Chondrocyte (in vitro differentiated cells): ENCODE measurements around the gene PRPS1. TPM values are rescaled to one million over a fixed set of nuclear protein-coding genes. Genes with fewer than 3 reads are reported as not detected.
"Not testable (repeated sequence)": the region's sequence is repeated elsewhere in the genome, so short reads cannot be mapped to it uniquely, and the experiment has no call there.

Experiments used
- DNase-seq: peaks from one replicate; pipeline ENCODE4 v3.0.0; 2021; ENCODE audit warnings: mixed read lengths, low spot score
- H3K27ac Mint-ChIP-seq: one replicate; pipeline ENCODE4 v1.8.0; 2021; ENCODE audit warnings: mild to moderate bottlenecking, moderate library complexity, mixed read lengths; ENCODE audit not compliant: unreplicated experiment
- H3K27me3 Mint-ChIP-seq: 2 replicates; pipeline ENCODE4 v1.8.0; 2021; ENCODE audit warnings: low read depth, mixed read lengths
- H3K36me3 Mint-ChIP-seq: 2 replicates; pipeline ENCODE4 v1.8.0; 2021; ENCODE audit warnings: low read depth, mixed read lengths
- H3K4me1 Mint-ChIP-seq: 2 replicates; pipeline ENCODE4 v1.8.0; 2021; ENCODE audit warnings: low read depth, mild to moderate bottlenecking, mixed read lengths
- H3K4me3 Mint-ChIP-seq: one replicate; pipeline ENCODE4 v1.8.0; 2021; ENCODE audit warnings: mild to moderate bottlenecking, moderate library complexity, mixed read lengths; ENCODE audit not compliant: unreplicated experiment
- H3K9me3 Mint-ChIP-seq: 2 replicates; pipeline ENCODE4 v1.8.0; 2021; ENCODE audit warnings: low read depth, mixed read lengths
- CTCF ChIP-seq: fragments of 200-600 bp; sonication (generic); IDR thresholded peaks from 2 replicates; pipeline ENCODE4 v1.5.0; 2021; ENCODE audit warnings: antibody characterized with exemption, mild to moderate bottlenecking, moderate library complexity
- total RNA-seq: library from RNA; stranded (reverse); gene quantifications from 3 replicates; pipeline ENCODE4 v1.2.1, GENCODE V29; 2021

The PRPS1 gene
- total RNA-seq, 1 donor from 2014 or later, result 31.6 TPM

- Mint-ChIP-seq H3K27ac (no peak overlapping the region), H3K9me3 (no peaks in the 10 kb centered on the region), H3K27me3 (no peaks in the 10 kb centered on the region), H3K4me1 (no peaks in the 10 kb centered on the region), H3K4me3 (no peak overlapping the region), H3K36me3 (no peaks in the 10 kb centered on the region)
- DNase-seq, result no peak
- TF ChIP-seq CTCF, result no peak
Measured at GRCh38 chrX:107601759-107602158, 26.6 kb upstream of the PRPS1 start.

DNA sequence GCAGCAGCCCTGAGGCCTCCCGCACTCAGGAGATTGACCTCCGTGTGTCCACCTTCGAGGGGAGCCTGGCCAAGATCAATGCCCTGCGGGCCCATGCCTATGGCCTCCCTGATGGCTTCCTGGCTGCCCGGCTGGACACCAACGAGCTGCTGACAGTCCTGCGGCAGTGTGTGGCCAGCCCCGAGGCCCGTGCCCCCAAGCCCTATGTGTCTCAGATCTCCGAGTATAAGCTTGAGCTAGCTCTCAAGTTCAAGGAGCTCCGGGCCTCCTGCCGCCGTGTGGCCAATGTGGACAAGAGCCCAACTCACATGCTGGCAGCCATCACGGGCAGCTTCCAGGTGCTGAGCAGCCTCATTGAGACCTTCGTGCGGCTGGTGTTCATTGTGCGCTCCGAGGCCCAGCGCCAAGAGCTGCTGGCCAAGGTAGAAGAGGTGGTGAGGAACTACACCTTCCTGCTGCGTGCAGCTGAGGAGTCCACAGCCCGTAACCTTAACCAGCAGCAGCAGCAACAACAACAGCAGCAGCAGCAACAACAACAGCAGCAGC is 25.5 kb upstream of the PRPS1 start:
- no peaks in the 10 kb centered on the region for H3K36me3 Mint-ChIP-seq
- H3K27me3 Mint-ChIP-seq, result no peaks in the 10 kb centered on the region
- no peak overlapping the region for H3K4me3 Mint-ChIP-seq
- no peaks in the 10 kb centered on the region for H3K4me1 Mint-ChIP-seq
- H3K27ac Mint-ChIP-seq, result no peak overlapping the region
- no peak for TF ChIP-seq CTCF
- H3K9me3 Mint-ChIP-seq, result no peaks in the 10 kb centered on the region
- DNase-seq, result no peak

DNA sequence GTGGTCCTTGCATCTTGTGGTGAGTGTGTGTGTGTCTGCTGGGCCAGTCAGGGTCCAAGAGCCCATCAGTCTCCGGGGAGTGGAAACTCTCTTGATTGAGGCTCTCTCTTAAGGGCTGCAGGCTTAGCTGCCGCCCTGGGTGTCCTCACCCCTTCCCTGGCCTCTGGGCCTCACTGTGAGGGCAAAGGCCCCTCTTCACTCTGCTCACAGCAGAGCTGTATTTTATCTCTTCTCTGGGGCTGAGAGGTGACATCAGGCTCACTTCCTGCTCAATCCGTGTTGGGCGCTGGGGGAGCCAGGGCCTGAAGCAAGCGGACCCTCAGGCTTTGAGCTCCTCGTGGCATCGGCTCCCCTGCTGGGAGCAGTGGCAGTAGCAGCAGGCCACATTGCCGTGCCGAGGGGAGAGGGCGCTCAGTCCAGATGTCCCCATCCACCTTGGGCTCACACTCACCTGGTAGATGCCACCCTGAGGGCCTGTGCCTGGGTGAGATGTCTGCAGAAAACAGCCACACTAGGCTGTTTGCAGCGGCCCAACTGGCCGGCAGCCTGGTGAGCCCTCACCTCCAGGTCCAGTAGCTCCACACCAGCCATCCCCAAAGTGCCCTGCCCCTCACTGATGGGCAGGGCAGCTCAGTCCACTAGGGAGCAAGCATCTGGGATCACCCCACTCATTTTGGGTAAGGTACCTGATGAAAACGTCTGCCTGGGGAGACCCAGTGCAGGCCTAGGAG is 24.7 kb upstream of the PRPS1 start:
- Mint-ChIP-seq H3K27ac (no peak overlapping the region), H3K4me3 (no peak overlapping the region), H3K27me3 (no peaks in the 10 kb centered on the region), H3K4me1 (no peaks in the 10 kb centered on the region), H3K36me3 (no peaks in the 10 kb centered on the region), H3K9me3 (no peaks in the 10 kb centered on the region)
- no peak for DNase-seq
- no peak for TF ChIP-seq CTCF

DNA sequence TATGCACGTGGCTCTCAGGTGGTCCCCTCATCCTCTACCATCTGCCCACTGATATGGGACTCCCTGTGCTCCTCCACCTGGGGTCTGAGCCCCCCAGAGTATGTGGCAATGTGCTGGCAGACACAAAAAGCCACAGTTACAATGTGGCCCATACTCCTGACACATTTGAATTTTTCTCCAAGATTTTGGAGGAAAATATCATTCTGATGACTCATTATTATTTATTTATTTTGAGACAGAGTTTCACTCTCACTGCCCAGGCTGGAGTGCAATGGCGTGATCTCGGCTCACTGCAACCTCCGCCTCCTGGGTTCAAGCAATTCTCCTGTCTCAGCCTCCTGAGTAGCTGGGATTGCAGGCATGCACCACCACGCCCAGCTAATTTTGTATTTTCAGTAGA is 19.2 kb upstream of the PRPS1 start:
- H3K27ac Mint-ChIP-seq, H3K4me3 Mint-ChIP-seq, H3K27me3 Mint-ChIP-seq, H3K9me3 Mint-ChIP-seq, H3K36me3 Mint-ChIP-seq, DNase-seq, H3K4me1 Mint-ChIP-seq: not testable (repeated sequence)

- peaks cover 4% of the 10 kb centered on the region for H3K9me3 Mint-ChIP-seq
- H3K36me3 Mint-ChIP-seq, result no peaks in the 10 kb centered on the region
- no peak overlapping the region for H3K27ac Mint-ChIP-seq
- no peak for DNase-seq
- H3K4me3 Mint-ChIP-seq, result no peak overlapping the region
- peaks cover 4% of the 10 kb centered on the region for H3K4me1 Mint-ChIP-seq
- no peak for TF ChIP-seq CTCF
- no peaks in the 10 kb centered on the region for H3K27me3 Mint-ChIP-seq
Measured at GRCh38 chrX:107610667-107611066, 17.6 kb upstream of the PRPS1 start.

GRCh38 chrX:107619885-107620322 is 8.4 kb upstream of the PRPS1 start:
- Mint-ChIP-seq H3K4me3 (no peak overlapping the region), H3K4me1 (no peaks in the 10 kb centered on the region), H3K9me3 (peaks cover 13% of the 10 kb centered on the region), H3K36me3 (no peaks in the 10 kb centered on the region), H3K27me3 (no peaks in the 10 kb centered on the region), H3K27ac (no peak overlapping the region)
- no peak for DNase-seq
- no peak for TF ChIP-seq CTCF
